ENCODE data around the gene HLCS. TPM values are rescaled to one million over a fixed set of nuclear protein-coding genes. Genes with fewer than 3 reads are reported as not detected.

The HLCS gene
- total and polyA plus RNA-seq, 2 donors (not counting 1 experiment from before 2014, with no cell fraction given): 23.1 to 40.0 TPM

DNA sequence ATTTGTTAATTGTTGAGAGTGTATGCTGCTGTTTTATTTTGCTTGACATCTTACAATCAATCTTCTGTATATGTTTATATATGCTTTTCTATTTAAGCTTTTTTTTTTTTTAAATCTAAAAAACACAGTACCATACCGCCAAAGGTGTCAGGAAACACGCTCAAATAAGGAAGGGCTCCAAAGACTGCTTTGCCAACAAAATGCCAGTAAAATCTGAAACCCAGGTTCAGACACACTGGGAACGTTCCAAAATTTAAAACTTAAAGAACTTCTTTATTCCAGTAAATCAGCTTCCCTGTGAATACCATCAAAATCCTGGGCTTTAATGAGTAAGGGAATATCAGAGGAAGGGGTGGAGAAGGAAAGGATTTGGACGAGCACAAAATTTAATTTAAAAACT is 180.3 kb downstream of the HLCS start:
- Histone ChIP-seq H3K27ac (ENCODE audit: insufficient read depth, low read length) (no peak overlapping the region), H3K9me3 (ENCODE audit: control insufficient read depth, insufficient read depth, low read depth, low read length) (no peaks in the 10 kb centered on the region), H3K27me3 (ENCODE audit: control insufficient read depth, insufficient read depth, low read length) (no peaks in the 10 kb centered on the region), H3K9ac (ENCODE audit: insufficient read depth, low read length) (no peak overlapping the region), H3K4me1 (ENCODE audit: control insufficient read depth, extremely low read depth, insufficient read depth, low read length) (no peaks in the 10 kb centered on the region), H3K4me2 (ENCODE audit: extremely low read depth, insufficient read depth, low read length) (no peak overlapping the region), H3K4me3 (replicated peaks in 1 of 4; ENCODE audit: control extremely low read depth in 1 of 4, insufficient read depth in 1 of 4, low read depth in 3 of 4, low read length in 4 of 4) (no peak overlapping the region), H3K36me3 (ENCODE audit: control insufficient read depth, insufficient read depth, low read length) (no peaks in the 10 kb centered on the region), H4K20me1 (ENCODE audit: control insufficient read depth, extremely low read depth, insufficient read depth, low read length) (no peaks in the 10 kb centered on the region), H2AFZ (ENCODE audit: low read length) (no peak overlapping the region), H3K79me2 (ENCODE audit: control insufficient read depth, insufficient read depth, low read length) (no peaks in the 10 kb centered on the region)
- no peak for TF ChIP-seq EZH2 (IDR thresholded peaks at IDR 0.05; ENCODE audit: low read length, missing control alignments)
- TF ChIP-seq, protein P1, sequence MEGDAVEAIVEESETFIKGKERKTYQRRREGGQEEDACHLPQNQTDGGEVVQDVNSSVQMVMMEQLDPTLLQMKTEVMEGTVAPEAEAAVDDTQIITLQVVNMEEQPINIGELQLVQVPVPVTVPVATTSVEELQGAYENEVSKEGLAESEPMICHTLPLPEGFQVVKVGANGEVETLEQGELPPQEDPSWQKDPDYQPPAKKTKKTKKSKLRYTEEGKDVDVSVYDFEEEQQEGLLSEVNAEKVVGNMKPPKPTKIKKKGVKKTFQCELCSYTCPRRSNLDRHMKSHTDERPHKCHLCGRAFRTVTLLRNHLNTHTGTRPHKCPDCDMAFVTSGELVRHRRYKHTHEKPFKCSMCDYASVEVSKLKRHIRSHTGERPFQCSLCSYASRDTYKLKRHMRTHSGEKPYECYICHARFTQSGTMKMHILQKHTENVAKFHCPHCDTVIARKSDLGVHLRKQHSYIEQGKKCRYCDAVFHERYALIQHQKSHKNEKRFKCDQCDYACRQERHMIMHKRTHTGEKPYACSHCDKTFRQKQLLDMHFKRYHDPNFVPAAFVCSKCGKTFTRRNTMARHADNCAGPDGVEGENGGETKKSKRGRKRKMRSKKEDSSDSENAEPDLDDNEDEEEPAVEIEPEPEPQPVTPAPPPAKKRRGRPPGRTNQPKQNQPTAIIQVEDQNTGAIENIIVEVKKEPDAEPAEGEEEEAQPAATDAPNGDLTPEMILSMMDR (conservative IDR thresholded peaks at IDR 0.05 in 1 of 2, IDR thresholded peaks at IDR 0.05 in 1 of 2; ENCODE audit: low read depth in 1 of 2, low read length in 2 of 2): no peak
- DNase-seq (ENCODE audit: low read depth in 2 of 2): no peak

DNA sequence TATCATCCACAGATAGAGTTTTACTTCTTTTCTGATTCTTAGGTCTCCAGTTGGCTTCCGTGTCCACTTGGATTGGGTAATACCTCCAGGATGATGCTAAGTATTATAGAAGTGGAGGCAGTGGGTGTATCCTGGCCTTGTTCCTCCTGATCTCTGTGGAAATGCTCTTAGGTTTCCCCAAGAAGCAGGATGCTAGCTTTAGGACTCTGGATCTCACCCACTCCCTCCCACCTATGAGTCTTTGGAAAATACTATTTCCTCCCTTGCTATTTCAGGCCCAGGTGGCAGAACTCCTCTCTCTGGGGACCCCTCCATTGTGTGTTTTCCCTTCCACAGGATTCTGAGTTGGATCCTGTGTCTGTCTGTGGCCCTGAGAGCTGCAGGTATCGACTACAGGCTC is 180.9 kb downstream of the HLCS start:
- H3K27me3 ChIP-seq (ENCODE audit: control insufficient read depth, insufficient read depth, low read length): no peaks in the 10 kb centered on the region
- no peaks in the 10 kb centered on the region for H3K9me3 ChIP-seq (ENCODE audit: control insufficient read depth, insufficient read depth, low read depth, low read length)
- H3K79me2 ChIP-seq (ENCODE audit: control insufficient read depth, insufficient read depth, low read length): no peaks in the 10 kb centered on the region
- no peaks in the 10 kb centered on the region for H3K36me3 ChIP-seq (ENCODE audit: control insufficient read depth, insufficient read depth, low read length)
- H3K4me1 ChIP-seq (ENCODE audit: control insufficient read depth, extremely low read depth, insufficient read depth, low read length): no peaks in the 10 kb centered on the region
- H3K27ac ChIP-seq (ENCODE audit: insufficient read depth, low read length): no peak overlapping the region
- no peak for TF ChIP-seq EZH2 (IDR thresholded peaks at IDR 0.05; ENCODE audit: low read length, missing control alignments)
- TF ChIP-seq, protein P1 (conservative IDR thresholded peaks at IDR 0.05 in 1 of 2, IDR thresholded peaks at IDR 0.05 in 1 of 2; ENCODE audit: low read depth in 1 of 2, low read length in 2 of 2): no peak
- no peaks in the 10 kb centered on the region for H4K20me1 ChIP-seq (ENCODE audit: control insufficient read depth, extremely low read depth, insufficient read depth, low read length)
- H3K4me2 ChIP-seq (ENCODE audit: extremely low read depth, insufficient read depth, low read length): no peak overlapping the region
- no peak overlapping the region for H3K4me3 ChIP-seq (replicated peaks in 1 of 4; ENCODE audit: control extremely low read depth in 1 of 4, insufficient read depth in 1 of 4, low read depth in 3 of 4, low read length in 4 of 4)
- DNase-seq (ENCODE audit: low read depth in 2 of 2): no peak
- H3K9ac ChIP-seq (ENCODE audit: insufficient read depth, low read length): no peak overlapping the region
- no peak overlapping the region for H2AFZ ChIP-seq (ENCODE audit: low read length)

DNA sequence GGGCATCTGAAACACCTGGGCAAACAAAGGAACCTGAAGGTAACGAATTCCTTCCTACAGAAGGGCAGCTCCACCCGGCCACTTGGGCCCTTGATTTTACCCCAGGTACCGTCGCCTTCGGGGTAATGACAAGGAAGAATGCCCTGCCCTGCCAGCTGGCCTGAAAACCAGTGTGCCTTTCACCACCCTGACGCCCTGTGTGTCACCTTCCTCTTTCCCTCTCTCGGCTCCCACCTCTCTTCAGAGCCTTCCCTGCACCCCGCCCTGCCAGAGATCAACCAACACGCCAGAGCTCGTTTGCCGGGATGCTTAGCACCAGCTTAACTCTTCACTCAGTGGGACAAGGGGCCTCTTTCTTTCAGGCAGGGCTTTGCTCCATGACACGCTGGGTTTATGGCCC is 181.5 kb downstream of the HLCS start:
- H3K36me3 ChIP-seq (ENCODE audit: control insufficient read depth, insufficient read depth, low read length): no peaks in the 10 kb centered on the region
- no peaks in the 10 kb centered on the region for H3K4me1 ChIP-seq (ENCODE audit: control insufficient read depth, extremely low read depth, insufficient read depth, low read length)
- H4K20me1 ChIP-seq (ENCODE audit: control insufficient read depth, extremely low read depth, insufficient read depth, low read length): no peaks in the 10 kb centered on the region
- no peaks in the 10 kb centered on the region for H3K27me3 ChIP-seq (ENCODE audit: control insufficient read depth, insufficient read depth, low read length)
- no peak overlapping the region for H3K9ac ChIP-seq (ENCODE audit: insufficient read depth, low read length)
- DNase-seq (ENCODE audit: low read depth in 2 of 2): no peak
- no peak overlapping the region for H3K27ac ChIP-seq (ENCODE audit: insufficient read depth, low read length)
- H3K4me2 ChIP-seq (ENCODE audit: extremely low read depth, insufficient read depth, low read length): no peak overlapping the region
- H3K4me3 ChIP-seq (replicated peaks in 1 of 4; ENCODE audit: control extremely low read depth in 1 of 4, insufficient read depth in 1 of 4, low read depth in 3 of 4, low read length in 4 of 4): no peak overlapping the region
- no peaks in the 10 kb centered on the region for H3K79me2 ChIP-seq (ENCODE audit: control insufficient read depth, insufficient read depth, low read length)
- TF ChIP-seq, protein P1 (conservative IDR thresholded peaks at IDR 0.05 in 1 of 2, IDR thresholded peaks at IDR 0.05 in 1 of 2; ENCODE audit: low read depth in 1 of 2, low read length in 2 of 2): no peak
- TF ChIP-seq EZH2 (IDR thresholded peaks at IDR 0.05; ENCODE audit: low read length, missing control alignments): no peak
- no peaks in the 10 kb centered on the region for H3K9me3 ChIP-seq (ENCODE audit: control insufficient read depth, insufficient read depth, low read depth, low read length)
- H2AFZ ChIP-seq (ENCODE audit: low read length): no peak overlapping the region
